ENCODE data around the gene CDH22.

The CDH22 gene

DNA sequence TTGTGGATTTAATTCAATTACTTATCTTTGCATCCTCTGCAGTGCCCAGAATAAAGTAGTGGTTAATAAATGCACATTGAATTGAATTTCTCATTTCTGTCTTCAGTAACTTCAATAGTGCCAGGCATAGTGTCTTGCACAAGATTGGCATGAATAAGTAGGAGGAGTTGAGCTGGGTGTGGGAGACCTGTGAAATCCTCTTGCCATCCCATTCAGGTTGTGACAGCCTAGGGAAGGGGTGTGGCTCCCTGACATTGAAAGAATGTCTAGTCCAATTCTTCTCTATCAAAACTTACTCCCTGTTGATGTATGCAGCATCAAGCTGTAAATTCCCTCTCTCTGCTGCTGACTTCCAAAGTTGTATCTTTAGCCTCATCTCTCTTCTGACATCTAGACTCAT is 73.2 kb downstream of the CDH22 start:
- DNase-seq = no peak

DNA sequence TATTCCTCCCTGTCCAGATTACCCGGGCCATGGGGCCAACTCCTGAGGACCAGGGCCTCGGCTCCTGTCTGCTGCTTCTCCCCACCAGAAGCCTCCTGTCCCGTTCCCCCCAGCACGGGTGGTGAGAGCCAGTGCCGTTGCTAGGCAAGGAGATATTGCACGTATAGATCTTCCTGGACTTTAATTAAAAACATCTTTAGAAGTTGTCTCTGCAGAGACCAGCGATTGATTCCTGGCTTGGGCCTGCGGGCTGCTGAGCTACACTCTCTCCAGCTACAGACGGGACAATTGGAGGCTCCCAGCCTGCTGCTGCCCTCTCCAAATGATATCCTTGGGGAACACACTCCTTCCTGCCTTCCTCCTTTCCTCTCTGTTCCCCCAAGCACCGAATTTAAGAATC is 74.6 kb downstream of the CDH22 start:
- DNase-seq = no peak

DNA sequence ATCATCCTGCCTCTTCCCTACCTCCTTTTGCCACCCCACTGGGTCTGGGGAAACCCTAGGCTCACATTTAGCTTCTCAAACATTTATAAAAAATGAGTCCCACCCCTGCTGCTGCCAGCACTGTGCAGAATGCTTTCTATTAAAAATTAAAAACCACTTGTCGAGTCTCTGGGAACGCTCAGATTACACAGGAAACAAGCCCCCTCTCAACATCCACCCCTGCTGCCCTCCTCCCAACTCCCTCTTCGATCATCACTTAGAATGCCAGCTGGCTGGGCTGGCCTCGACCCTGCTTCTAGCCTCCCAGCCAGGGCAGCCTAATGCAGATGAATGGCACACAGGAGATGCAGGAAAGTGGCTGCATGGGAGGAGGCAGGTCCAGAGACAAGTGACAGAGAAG is 75.8 kb downstream of the CDH22 start:
- DNase-seq = no peak

DNA sequence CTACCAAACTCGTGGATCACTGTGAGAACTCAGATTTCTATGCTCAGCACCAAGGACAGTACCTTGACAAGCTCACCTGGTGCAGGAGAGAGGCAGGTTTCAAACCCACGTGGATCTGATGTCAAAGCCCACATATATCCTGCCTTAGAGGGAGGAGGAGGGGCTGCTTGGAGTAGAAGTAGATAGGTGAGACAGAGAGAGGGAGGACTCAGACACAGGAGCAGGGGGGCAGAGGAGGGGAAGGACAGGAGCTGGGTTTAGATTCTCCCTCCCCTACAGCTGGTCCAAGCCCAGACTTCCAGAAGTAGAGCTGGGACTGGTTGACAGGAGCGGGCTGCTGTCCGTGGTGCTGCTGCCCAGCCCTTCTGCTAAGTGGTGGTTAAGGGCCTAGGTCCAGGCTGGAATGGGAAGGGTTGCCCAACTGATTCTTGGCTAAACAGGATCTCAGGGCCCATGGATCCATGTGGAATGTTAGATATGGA is 77.5 kb downstream of the CDH22 start:
- DNase-seq = no peak

DNA sequence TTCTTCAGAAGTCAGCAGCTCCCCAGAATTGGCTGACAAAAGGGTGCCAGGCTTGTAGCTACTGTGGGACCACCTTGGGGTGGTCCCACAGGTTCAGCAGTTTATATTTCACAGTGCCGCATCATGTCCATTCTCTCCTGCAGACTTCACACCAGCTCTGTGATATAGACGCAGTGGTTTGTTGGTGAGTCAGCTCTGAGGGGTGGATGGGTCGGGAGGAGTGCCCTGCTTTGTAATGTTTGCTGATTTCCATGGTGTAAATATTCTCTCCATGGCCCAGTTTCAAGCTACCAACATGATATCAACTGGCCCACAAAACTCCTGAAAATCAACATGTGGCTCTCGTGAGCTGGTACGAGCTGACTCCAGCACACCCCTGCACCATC is 78.2 kb downstream of the CDH22 start:
- no peak for DNase-seq

DNA sequence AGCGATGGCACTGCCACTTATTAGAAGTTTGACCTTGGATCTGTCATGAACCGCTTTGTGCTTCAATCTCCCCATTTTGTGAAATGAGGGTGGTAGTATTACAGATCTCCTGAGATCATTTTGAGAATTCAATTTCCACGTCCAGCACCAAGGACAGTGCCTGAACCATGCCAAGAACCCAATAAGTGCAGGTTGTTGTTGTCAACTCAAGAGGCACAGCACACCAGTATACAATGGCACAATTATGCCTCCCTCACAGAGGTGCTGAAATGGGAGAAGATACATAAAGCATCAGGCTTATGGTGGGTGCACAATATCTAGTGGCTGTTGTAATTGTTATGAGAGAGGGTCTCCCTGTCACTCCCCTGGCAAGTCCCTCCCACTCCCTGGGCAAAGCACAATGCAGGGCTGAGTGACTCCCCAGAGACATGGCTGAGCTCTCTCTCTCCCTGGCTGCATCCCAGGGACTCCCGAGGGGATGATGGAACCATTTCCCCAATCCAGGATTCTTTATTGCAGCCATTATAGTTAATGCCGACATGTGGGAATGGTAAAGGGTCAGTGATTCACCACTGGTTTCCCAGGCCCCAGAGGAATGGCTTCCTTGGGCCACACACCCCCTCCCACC is 78.7 kb downstream of the CDH22 start:
- no peak for DNase-seq

DNA sequence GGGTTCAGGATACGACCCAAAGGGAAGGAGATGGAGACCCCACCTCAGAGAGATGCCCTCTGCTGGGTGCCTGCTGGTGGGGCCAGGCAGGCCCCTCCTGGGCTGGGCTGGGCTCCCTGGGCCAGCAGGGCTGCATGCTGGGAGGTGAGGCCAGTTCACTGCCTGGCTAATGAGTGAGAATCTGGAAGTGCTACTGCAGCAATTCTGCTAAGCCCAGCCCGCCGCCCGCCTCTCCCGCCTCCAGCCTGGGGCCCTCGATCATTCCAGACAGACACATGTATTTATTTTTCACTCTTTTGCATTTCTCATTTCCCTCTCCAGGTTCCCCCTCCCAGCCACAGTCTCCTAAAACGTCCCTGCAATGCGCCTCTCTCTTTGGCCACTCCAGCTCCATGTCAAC is 79.6 kb downstream of the CDH22 start:
- DNase-seq = no peak

DNA sequence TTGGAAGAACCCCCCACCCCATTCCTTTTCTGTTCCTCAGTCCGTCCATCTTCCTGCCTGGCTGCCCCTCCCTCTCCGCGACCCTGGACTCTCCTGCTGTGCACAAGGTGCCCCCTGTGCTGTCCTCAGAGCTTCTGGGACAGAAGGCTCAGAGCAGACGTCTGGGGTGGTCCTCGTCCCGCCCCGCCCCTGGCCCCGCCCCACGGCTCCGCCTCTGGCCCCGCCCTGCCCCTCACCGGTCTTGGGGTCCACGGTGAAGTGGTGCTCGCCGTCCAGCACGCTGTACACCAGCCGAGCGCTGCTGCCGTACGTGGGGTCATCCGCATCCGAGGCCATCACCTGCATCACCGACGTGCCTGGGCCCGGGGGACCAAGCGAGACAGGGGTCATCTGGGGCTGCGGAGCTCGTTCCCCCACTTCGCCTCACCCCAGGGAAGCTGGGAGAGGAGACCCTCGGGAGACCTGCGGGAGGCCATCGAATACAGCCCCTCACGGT is 81.0 kb downstream of the CDH22 start:
- no peak for DNase-seq

DNA sequence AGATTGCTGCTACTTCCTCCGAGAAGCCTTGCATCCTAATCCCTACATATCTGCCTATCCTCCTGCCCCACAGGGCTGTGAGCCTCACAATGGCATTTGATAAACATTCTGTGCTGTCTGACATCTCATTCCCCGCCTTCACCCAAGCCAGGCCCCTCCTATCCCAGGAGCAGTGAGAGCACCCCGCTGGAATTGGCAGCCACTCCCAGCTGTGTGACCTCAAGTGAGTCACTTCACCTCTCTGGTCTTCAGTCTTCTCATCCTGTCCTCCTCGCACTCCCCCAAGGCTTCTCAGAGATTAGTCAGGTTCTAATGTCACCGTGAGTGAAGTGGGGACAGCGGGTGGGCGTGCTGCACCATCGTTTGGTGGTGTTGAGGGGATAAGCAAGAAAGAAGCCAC is 81.7 kb downstream of the CDH22 start:
- DNase-seq = no peak

DNA sequence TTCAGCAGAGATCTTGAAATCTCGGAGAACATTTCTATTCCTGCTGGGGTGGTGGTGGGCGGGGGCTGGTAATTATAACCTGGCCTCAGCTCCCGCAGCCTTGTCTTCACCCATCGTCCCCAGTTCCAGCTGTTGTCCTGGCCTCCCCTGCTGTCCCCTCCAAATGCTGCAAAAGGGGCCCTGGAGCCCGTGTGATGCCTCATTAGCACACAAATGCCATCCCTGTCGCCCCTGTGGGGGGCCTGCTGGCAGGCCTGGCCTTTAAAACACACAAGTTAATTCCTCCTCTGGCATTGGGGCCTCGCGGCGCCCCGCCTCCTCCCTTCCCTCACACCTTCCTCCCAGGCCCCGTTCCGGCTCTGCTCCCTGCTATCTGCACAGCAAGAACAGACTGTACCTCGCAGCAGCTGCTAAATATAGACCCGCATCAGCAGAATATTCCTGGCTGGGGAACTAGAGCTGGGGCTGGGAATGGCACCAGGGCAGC is 85.7 kb downstream of the CDH22 start:
- no peak for DNase-seq

DNA sequence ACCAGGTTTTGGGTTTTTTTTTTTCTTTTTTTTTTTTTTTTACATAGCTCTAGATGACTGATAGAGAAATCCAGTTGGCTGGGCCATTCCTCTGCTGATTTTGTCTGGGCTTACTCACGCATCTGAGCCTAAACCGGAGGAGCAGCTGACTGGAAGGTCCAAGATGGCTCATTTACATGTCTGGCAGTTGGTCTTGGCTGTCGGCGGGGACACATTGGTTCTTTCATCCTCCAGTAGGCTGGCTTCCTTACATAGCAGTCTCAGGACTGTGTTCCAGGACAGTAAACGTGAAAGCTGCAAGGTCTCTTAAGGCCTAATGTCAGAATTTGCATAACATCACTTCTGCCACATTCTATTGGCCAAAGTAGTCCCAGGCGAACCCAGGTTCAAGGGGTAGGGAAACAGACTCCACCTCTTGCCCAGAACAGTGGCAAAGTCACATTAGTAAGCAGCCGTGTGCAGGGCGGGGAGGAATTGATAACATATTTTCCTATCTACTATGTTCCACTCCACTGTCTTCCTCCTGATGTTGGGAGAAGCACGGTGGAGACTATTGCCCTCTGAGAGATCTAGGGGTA is 87.0 kb downstream of the CDH22 start:
- no peak for DNase-seq

DNA sequence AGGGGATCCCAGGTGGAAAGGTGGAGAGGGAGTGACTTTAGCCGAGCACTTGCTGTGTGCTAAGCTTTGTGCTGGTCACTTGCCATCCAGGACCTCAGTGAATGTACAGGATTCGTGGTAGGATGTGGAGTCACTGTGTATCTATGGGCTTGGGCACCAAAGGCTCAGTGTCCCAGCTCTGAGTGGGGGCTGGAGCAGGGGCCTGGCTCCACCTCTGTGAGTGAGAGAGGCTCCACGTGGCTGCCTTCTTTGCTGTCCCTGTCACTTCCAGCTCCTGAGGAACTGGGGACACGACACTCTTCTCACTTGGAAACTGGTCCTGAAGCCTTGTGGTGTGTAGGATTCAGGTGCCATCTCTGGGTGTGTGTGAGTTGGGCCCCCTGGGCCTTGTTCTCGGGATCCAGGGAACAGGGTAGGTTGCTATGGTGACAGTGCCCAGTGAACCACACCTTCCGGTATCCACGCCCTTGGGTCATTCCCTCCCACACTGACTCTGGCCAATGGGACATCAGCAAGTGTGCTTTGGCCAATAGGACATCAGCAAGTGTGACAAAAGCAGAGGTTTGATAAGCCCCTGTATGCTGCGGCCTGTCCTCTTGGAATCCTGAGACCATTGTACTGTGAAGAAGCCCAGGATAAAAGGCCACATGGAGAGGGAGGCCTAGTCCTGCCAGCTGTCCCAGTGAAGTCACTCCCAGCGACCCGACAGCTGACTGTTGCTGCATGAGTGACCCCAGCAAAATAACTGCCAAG is 87.7 kb downstream of the CDH22 start:
- DNase-seq = no peak

DNA sequence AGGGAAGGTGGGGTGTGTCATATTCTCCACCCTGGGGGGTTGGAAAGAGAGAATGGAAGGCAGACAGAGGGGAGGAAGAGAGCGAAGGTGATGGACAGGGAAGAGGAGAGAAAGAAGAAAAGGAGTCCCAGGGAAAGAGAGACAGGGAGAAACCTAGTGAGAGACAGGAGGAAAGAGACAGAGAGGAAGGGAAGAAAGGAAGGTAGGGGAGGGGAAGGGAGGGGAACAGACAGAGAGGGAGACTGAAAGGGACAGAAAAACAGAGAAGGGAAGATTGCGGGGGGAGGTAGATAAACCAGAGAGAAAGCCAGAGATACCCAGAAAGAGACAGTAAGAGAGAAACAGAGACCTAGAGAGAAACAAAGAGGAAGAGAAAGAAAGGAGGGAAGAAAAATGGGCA is 88.4 kb downstream of the CDH22 start:
- DNase-seq = no peak

DNA sequence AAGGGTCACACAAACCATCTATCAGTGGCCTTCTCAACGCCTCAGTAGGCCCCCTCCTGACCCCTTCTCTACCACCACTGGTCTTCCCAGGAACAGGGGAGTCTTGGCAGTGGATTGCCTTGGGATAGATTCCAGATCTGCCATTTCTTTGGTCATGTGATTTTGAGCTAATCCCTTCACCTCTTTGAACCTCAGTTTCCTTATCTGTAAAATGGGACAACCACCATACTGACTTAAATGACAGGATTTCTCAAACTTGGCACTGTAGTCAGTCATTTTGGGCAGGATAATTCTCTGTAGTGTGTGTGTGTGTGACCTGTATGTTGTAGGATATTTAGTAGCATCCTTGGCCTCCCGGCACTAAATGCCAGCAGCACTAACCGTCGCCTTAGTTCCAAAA is 89.1 kb downstream of the CDH22 start:
- DNase-seq = no peak

DNA sequence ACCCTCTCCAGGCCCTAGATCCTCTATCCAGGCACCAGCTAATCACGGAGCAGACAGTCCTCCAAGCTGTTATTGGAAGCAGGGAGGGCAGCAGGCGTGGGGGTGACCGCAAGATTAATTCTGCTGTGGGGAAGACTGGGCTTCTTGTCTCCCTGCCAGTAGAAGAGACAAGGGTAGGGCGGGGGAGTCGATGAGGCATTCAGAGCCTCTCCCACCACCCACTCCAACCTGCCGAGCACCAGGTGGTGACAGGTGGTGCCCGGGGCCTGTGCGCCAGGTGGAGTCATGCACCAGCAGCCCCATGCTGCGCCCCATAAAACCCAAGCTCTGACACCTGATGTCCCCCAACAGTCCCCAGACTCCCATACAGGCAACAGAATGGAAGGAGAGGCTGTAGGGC is 89.6 kb downstream of the CDH22 start:
- DNase-seq = no peak

DNA sequence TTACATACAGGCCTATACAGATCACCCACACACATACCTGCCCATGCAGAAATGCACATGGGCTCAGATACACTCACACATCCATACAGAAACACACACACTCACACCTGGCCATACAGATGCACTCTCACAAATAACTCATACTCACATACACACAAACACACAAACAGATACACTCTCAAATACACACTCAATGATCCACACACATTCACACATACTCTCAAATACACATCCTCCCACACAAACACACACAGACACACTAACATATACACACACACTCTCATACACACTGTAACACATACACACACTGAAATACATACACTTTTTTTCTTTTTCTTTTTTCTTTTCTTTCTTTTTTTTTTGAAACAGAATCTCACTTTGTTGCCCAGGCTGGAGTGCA is 90.7 kb downstream of the CDH22 start:
- DNase-seq = no peak

DNA sequence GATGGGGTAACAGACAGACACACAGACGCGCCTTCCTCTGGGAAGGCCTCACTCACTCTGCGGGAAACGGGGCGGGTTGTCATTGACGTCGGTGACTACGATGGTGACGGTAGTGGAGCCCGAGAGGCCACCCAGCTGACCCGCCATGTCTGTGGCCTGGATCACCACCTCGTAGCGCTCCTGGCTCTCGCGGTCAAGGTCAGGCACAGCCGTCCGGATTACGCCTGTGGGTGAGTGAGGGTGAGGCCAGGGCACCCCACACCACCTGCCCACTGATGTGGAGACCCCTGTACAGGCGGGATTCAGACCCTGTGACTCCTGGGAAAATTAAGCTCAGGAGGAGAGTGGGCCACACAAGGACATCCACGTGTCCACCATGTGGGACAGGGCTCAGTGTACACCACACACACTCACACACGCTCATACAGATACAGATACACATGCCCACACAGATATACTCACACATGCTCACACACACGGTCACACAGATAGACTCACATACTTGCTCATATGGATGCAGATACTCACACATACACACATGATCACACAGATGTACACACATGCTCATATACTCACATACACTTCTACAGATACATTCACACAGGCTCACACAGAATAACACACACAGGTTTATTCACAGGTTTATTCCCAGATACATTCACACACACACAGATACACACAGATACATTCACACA is 91.4 kb downstream of the CDH22 start:
- no peak for DNase-seq

DNA sequence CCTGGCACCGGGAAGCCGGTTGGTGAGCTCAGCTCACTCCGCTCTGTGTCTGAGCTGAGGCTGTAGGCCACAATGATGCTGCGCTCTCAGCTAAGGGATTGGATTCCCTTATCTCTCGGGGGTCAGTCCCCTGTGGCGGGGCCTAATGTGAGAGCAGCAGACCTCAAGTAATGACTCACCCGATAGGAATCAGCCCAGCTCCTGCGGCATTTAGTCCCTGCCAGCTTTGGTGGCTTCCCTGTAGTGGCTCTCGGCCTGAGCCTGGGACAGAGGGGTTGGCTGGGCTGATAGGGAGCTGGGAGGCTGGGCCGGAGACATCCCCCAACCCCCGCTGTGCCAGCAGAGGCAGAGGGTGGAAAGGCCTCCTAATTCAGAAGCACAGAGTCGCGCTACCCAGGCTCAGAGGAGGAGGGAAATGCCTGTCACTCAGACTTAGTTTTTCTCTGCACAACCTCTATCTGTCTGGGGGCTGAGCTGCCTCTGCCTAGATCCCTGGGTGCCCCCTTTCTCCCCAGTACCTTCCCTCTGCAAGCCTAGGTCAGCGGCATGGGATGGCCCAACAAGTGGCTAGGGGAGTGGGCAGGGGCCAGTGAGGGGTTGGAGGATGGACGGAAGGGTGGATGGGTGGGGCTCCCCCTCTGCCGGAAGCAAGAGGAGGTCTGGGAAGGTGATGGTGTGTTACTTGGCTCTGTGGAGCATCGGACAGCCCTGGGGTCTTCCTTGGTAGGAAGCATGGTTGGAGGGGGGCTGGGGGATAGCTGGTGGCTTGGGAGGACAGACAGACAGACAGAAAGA is 92.2 kb downstream of the CDH22 start:
- DNase-seq = no peak

DNA sequence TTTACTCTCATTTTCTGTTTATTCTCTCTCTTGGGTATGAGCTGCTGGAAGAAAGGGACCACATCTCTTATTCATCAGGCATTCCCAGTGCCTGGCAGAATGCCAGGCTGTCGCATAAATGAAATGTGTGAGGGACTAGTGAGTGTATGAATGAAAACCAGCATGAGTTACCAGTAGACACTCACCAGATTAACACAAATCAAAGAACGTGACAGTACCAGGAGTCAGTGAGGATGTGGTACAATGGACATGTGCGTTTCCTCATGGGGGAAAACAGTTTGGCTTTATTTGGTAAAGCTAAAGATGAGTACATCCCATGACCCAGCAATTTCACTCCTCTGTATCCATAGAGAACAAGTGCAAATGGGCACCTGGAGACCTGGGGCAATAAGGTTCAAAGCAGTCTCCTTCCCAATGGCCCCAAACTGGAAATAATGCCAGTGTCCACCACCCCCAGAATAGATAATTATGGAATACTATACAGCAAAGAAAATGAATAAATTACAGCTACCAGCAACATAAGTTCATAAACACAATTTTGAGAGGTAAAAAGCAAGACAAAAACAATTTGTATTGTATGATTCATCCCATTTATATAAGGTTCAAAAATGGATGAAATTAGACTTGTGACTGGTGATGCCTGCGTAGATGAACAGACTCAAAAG is 93.3 kb downstream of the CDH22 start:
- no peak for DNase-seq

DNA sequence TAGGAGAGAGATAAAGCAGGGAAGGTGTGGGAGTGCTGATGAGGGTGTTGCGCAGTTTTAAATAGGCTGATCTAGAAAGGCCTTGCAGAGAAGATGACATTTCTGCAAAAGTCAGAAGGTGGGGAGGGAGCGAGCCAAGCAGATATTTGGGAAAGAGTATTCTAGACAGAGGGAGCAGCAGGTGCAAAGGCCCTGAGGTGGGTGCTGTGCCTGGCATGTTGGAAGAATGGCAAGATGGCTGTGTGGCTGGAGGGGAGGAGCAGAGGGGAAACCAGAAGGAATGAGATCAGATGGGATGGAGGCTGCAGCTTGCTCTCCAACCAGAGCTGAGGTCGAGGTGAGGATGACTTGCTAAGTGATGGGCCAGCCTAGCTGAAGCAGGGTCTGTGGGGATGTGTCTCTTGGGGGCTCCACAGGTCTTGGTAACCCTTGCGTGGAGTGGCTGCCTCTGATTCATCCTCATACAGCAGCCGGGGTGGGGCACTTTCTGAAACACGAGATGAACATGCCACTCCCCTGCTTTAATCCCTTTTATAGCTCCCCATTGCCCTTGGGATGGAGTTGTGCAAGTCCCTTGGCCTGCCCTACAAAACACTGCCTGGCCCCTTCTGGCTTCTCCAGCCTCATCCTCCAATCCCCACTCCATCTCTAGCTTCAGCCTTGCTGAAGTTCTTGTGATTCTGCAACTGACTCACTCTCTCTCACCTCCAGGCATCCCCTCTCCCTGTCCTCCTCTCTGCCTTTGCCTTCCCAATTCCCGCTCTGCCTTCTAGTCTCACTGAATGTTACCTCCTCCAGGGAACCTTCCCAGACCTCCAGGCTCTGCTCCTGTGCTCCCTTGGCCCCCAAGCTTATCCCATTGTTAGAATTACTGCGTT is 94.1 kb downstream of the CDH22 start:
- no peak for DNase-seq

DNA sequence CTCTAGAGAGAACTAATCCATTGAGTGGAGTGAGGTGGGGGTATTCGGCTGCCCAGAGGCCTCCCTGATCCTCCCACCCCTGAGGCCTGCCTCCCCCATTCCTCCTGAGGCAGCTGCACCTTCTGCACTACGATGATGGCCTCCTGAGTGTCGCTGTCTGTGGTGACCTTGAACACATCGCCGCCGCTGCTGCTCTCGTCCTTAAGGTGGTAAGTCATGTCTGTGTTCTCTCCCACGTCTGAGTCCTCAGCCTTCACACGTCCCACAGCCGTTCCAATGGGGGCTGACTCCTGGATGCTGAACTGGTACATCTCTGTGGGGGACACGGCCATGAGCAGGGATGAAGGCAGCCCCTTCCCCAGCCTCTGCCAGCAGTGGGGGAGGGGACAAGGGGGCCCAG is 95.4 kb downstream of the CDH22 start:
- no peak for DNase-seq
